ENCODE measurements around the gene NIPSNAP3A. TPM values are rescaled to one million over a fixed set of nuclear protein-coding genes. Genes with fewer than 3 reads are reported as not detected.

The NIPSNAP3A gene
- total RNA-seq, 2 donors from 2014 or later, result 8.3 to 20.6 TPM

DNA sequence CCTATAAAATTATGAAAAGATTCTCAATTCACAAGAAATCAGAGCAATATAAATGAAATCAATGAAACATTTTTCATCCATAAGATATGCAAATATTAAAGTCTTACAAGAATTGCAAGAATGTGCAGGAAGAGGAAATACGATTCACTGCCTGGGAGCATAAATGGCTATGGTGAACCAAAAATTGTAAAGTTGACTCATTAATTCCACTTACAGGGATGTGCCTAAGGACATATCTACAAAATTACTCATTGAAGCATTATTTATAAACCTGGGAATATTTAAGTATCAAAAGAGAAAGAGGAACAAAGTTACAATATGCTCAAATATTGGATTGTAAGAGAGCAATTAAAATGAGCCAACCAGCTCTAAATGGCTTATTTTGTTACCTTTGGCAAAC is 6.9 kb upstream of the NIPSNAP3A start:
- no peak for TF ChIP-seq CTCF (IDR thresholded peaks at IDR 0.05)
- Histone ChIP-seq H3K36me3 (no peaks in the 10 kb centered on the region), H3K9me3 (no peaks in the 10 kb centered on the region), H3K4me1 (no peaks in the 10 kb centered on the region), H3K27ac (no peak overlapping the region), H3K27me3 (no peaks in the 10 kb centered on the region), H3K4me3 (no peak overlapping the region)
- DNase-seq (ENCODE audit: low spot score), result no peak

- peaks cover 0 to 2% of the 10 kb centered on the region in 2 donors for H3K4me1 ChIP-seq
- H3K4me3 ChIP-seq, result no peak overlapping the region
- no peaks in the 10 kb centered on the region for H3K36me3 ChIP-seq
- no peak overlapping the region for H3K27ac ChIP-seq
- no peak for DNase-seq (ENCODE audit: low spot score)
- H3K9me3 ChIP-seq, result no peaks in the 10 kb centered on the region
- no peaks in the 10 kb centered on the region for H3K27me3 ChIP-seq
- TF ChIP-seq CTCF (IDR thresholded peaks at IDR 0.05), result peak; percentile 44 to 80
Measured at GRCh38 chr9:104743376-104743985, 4.0 kb upstream of the NIPSNAP3A start.

GRCh38 chr9:104745852-104746251 is 1.6 kb upstream of the NIPSNAP3A start:
- H3K4me1 ChIP-seq, result peaks cover 0 to 11% of the 10 kb centered on the region in 2 donors
- H3K9me3 ChIP-seq, result no peaks in the 10 kb centered on the region
- DNase-seq (ENCODE audit: low spot score), result no peak
- no peaks in the 10 kb centered on the region for H3K27me3 ChIP-seq
- no peak overlapping the region for H3K4me3 ChIP-seq
- TF ChIP-seq CTCF (IDR thresholded peaks at IDR 0.05), result no peak
- no peaks in the 10 kb centered on the region for H3K36me3 ChIP-seq
- no peak overlapping the region for H3K27ac ChIP-seq

DNA sequence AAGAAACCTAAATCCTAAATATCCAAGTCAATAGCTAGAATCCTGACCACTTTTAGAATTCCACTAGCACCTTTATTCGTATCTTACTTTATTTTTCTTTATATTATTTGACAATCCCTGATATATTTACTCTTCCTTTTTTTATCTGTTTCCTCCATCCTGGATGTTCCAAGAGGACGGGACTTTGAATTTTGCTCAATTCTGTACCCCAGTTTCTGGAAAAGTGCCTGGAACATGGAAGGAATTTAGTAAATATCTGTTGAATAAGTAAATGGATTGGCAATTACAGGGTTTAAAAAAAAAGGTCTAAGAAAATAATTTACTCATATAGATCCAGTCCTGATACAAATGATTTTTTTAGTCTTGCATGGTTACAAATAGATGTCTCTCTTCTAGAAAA is 1.2 kb upstream of the NIPSNAP3A start:
- Histone ChIP-seq H3K4me3 (no peak overlapping the region), H3K9me3 (no peaks in the 10 kb centered on the region), H3K27me3 (no peaks in the 10 kb centered on the region), H3K4me1 (peaks cover 0 to 11% of the 10 kb centered on the region in 2 donors), H3K27ac (no peak overlapping the region), H3K36me3 (no peaks in the 10 kb centered on the region)
- DNase-seq (ENCODE audit: low spot score), result no peak
- no peak for TF ChIP-seq CTCF (IDR thresholded peaks at IDR 0.05)

- Histone ChIP-seq H3K36me3 (peaks cover 2% of the 10 kb centered on the region), H3K27me3 (no peaks in the 10 kb centered on the region), H3K4me1 (peaks cover 0 to 11% of the 10 kb centered on the region in 2 donors), H3K9me3 (no peaks in the 10 kb centered on the region), H3K4me3 (peak overlapping the region; percentile 80 to 93), H3K27ac (peak overlapping the region in 1 of 2 donors; percentile 96)
- DNase-seq (ENCODE audit: low spot score), result no peak
- no peak for TF ChIP-seq CTCF (IDR thresholded peaks at IDR 0.05)
Measured at GRCh38 chr9:104746798-104747197, 685 bp upstream of the NIPSNAP3A start.

DNA sequence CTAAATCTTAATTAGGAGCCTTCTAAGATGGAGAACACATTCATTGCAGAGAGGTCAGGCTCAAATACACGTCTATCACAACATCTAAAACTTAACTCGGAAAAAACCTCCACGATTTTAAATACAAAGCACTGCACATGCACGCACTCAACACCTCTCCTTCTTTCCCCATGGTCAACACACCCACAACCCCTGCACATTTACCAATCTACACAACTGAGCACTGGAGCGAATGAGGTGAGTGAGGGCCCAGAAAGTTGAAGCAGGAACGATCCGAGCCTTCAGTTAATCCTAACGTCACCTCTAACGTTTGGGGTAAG is 278 bp upstream of the NIPSNAP3A start:
- peaks cover 6% of the 10 kb centered on the region for H3K36me3 ChIP-seq
- H3K9me3 ChIP-seq, result no peaks in the 10 kb centered on the region
- peak overlapping the region; percentile 80 to 93 for H3K4me3 ChIP-seq
- H3K27ac ChIP-seq, result peak overlapping the region; percentile 94 to 96
- H3K4me1 ChIP-seq, result peaks cover 0 to 11% of the 10 kb centered on the region in 2 donors
- no peak for DNase-seq (ENCODE audit: low spot score)
- no peak for TF ChIP-seq CTCF (IDR thresholded peaks at IDR 0.05)
- H3K27me3 ChIP-seq, result no peaks in the 10 kb centered on the region
